Neural cell (in vitro differentiated cells): ENCODE results near the gene PLEKHD1. TPM values are rescaled to one million over a fixed set of nuclear protein-coding genes. Genes with fewer than 3 reads are reported as not detected.

Source experiments
- H2AFZ ChIP-seq: fragments of 200-600, 300-800 bp; sonication (generic), shearing (Covaris generic); 2 replicates; pipeline ENCODE4 v1.6.0; 2014; ENCODE audit warnings: low read depth, mild to moderate bottlenecking, antibody characterized with exemption, low read length, moderate library complexity
- H3F3A ChIP-seq: fragments of 200-600 bp; shearing (Covaris generic); 2 replicates; pipeline ENCODE4 v1.6.1; 2016; ENCODE audit warnings: mild to moderate bottlenecking, moderate library complexity, mixed read lengths, antibody characterized with exemption, low read length; ENCODE audit not compliant: insufficient read depth, poor library complexity, severe bottlenecking
- H3K27ac ChIP-seq: fragments of 200-600, 300-800 bp; sonication (generic), shearing (Covaris generic); 2 replicates; pipeline ENCODE4 v1.5.1; 2014; ENCODE audit warnings: mild to moderate bottlenecking, low read length, moderate library complexity
- H3K27me3 ChIP-seq: fragments of 300-800, 200-600 bp; sonication (generic), shearing (Covaris generic); 2 replicates; pipeline ENCODE4 v1.6.0; 2014; ENCODE audit warnings: mild to moderate bottlenecking, low read depth, low read length, moderate library complexity; ENCODE audit not compliant: insufficient read depth
- H3K36me3 ChIP-seq: fragments of 300-800, 200-600 bp; sonication (generic), shearing (Covaris generic); 2 replicates; pipeline ENCODE4 v1.5.1; 2014; ENCODE audit warnings: mild to moderate bottlenecking, antibody characterized with exemption, low read length, moderate library complexity; ENCODE audit not compliant: insufficient read depth
- H3K4me2 ChIP-seq: fragments of 300-800, 200-600 bp; sonication (generic), shearing (Covaris generic); 2 replicates; pipeline ENCODE4 v1.6.0; 2014; ENCODE audit warnings: mild to moderate bottlenecking, low read length
- H3K4me3 ChIP-seq: fragments of 300-800, 200-600 bp; sonication (generic), shearing (Covaris generic); 2 replicates; pipeline ENCODE4 v1.5.1; 2014; ENCODE audit warnings: mild to moderate bottlenecking, low read length, moderate library complexity
- H3K79me2 ChIP-seq: fragments of 200-600 bp; shearing (Covaris generic); replicated peaks from 2 replicates; pipeline ENCODE4 v1.6.0; 2014; ENCODE audit warnings: mild to moderate bottlenecking, low read length, moderate library complexity; ENCODE audit not compliant: insufficient read depth
- H3K9ac ChIP-seq: fragments of 300-800, 200-600 bp; sonication (generic), shearing (Covaris generic); 2 replicates; pipeline ENCODE4 v1.6.1; 2016; ENCODE audit warnings: mild to moderate bottlenecking, low read length, mixed read lengths
- H3K9me2 ChIP-seq: fragments of 200-600 bp; shearing (Covaris generic); 2 replicates; pipeline ENCODE4 v1.6.1; 2016; ENCODE audit warnings: mild to moderate bottlenecking, low read length, mixed read lengths; ENCODE audit not compliant: insufficient read depth
- H3K9me3 ChIP-seq: fragments of 200-600, 300-800 bp; sonication (generic), shearing (Covaris generic); 2 replicates; pipeline ENCODE4 v1.6.1; 2016; ENCODE audit warnings: mild to moderate bottlenecking, mixed run types, low read length, moderate library complexity, mixed read lengths
- H4K20me1 ChIP-seq: fragments of 200-600 bp; shearing (Covaris generic); 2 replicates; pipeline ENCODE4 v1.6.1; 2016; ENCODE audit warnings: mild to moderate bottlenecking, mixed run types; ENCODE audit not compliant: insufficient read depth
- EP300 ChIP-seq: fragments of 450-650 bp; conservative IDR thresholded peaks from 2 replicates; pipeline ENCODE4 v1.6.1; 2014; ENCODE audit warnings: antibody characterized with exemption, mild to moderate bottlenecking, moderate library complexity; ENCODE audit not compliant: poor library complexity, severe bottlenecking
- MXI1 ChIP-seq: fragments of 450-650 bp; conservative IDR thresholded peaks from 2 replicates; pipeline ENCODE4 v1.6.1; 2014; ENCODE audit warnings: antibody characterized with exemption, mild to moderate bottlenecking; ENCODE audit not compliant: poor library complexity, severe bottlenecking
- POLR2AphosphoS5 ChIP-seq: IDR thresholded peaks from 2 replicates; pipeline ENCODE4 v1.6.1; 2012
- RAD21 ChIP-seq: fragments of 450-650 bp; conservative IDR thresholded peaks from 2 replicates; pipeline ENCODE4 v1.6.1; 2014; ENCODE audit warnings: antibody characterized with exemption, mild to moderate bottlenecking, moderate library complexity
- SMC3 ChIP-seq: fragments of 450-650 bp; conservative IDR thresholded peaks from 2 replicates; pipeline ENCODE4 v1.6.1; 2014; ENCODE audit warnings: antibody characterized with exemption, mild to moderate bottlenecking, moderate library complexity; ENCODE audit not compliant: poor library complexity
- TAF1 ChIP-seq: IDR thresholded peaks from 2 replicates; pipeline ENCODE4 v1.6.1; 2012; ENCODE audit warnings: low read depth
- polyA plus RNA-seq: library from polyadenylated mRNA; depleted of rRNA; stranded (reverse); fragments of >200 nt; gene quantifications from 2 replicates; pipeline ENCODE4 v1.2.3, GENCODE V29; 2014
- TF ChIP-seq, protein P1 (sequence below): IDR thresholded peaks from 2 replicates; pipeline ENCODE4 v1.6.1; 2012; ENCODE audit warnings: borderline replicate concordance
- TF ChIP-seq, protein P2 (sequence below): fragments of 450-650 bp; IDR thresholded peaks from 2 replicates; pipeline ENCODE4 v1.5.1; 2014; ENCODE audit warnings: antibody characterized with exemption, mild to moderate bottlenecking, moderate library complexity; ENCODE audit not compliant: poor library complexity, severe bottlenecking

Gene PLEKHD1
- polyA plus RNA-seq, 1 donor from 2014 or later: 0.52 TPM

DNA sequence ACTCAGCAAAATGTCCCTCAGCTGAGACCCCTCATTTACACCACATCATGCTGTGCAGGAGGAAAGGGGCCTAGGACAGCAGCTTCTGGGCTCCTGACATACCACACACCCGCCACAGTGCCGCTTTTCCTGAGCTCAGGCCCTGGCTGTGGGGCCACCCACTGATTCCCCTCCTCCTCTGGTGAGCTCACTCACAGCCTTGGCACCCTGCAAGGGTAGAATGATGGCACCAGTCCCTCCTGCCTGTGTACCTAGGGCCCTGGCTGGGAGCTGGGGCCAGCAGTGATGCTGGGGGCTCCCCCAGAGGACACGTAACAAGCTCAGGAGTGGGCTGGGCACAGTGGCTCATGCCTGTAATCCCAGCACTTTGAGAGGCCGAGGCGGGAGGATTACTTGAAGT, 44.4 kb downstream of the PLEKHD1 start:
- TF ChIP-seq, protein P1, sequence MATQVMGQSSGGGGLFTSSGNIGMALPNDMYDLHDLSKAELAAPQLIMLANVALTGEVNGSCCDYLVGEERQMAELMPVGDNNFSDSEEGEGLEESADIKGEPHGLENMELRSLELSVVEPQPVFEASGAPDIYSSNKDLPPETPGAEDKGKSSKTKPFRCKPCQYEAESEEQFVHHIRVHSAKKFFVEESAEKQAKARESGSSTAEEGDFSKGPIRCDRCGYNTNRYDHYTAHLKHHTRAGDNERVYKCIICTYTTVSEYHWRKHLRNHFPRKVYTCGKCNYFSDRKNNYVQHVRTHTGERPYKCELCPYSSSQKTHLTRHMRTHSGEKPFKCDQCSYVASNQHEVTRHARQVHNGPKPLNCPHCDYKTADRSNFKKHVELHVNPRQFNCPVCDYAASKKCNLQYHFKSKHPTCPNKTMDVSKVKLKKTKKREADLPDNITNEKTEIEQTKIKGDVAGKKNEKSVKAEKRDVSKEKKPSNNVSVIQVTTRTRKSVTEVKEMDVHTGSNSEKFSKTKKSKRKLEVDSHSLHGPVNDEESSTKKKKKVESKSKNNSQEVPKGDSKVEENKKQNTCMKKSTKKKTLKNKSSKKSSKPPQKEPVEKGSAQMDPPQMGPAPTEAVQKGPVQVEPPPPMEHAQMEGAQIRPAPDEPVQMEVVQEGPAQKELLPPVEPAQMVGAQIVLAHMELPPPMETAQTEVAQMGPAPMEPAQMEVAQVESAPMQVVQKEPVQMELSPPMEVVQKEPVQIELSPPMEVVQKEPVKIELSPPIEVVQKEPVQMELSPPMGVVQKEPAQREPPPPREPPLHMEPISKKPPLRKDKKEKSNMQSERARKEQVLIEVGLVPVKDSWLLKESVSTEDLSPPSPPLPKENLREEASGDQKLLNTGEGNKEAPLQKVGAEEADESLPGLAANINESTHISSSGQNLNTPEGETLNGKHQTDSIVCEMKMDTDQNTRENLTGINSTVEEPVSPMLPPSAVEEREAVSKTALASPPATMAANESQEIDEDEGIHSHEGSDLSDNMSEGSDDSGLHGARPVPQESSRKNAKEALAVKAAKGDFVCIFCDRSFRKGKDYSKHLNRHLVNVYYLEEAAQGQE: no peak
- TF ChIP-seq TAF1 (no peak), MXI1 (no peak), POLR2AphosphoS5 (no peak), RAD21 (no peak)
- TF ChIP-seq, protein P2, sequence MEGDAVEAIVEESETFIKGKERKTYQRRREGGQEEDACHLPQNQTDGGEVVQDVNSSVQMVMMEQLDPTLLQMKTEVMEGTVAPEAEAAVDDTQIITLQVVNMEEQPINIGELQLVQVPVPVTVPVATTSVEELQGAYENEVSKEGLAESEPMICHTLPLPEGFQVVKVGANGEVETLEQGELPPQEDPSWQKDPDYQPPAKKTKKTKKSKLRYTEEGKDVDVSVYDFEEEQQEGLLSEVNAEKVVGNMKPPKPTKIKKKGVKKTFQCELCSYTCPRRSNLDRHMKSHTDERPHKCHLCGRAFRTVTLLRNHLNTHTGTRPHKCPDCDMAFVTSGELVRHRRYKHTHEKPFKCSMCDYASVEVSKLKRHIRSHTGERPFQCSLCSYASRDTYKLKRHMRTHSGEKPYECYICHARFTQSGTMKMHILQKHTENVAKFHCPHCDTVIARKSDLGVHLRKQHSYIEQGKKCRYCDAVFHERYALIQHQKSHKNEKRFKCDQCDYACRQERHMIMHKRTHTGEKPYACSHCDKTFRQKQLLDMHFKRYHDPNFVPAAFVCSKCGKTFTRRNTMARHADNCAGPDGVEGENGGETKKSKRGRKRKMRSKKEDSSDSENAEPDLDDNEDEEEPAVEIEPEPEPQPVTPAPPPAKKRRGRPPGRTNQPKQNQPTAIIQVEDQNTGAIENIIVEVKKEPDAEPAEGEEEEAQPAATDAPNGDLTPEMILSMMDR: no peak
- Histone ChIP-seq H3K9me3 (no peaks in the 10 kb centered on the region), H3K4me3 (no peak overlapping the region), H3K27ac (no peak overlapping the region), H3F3A (no peaks in the 10 kb centered on the region), H3K79me2 (no peaks in the 10 kb centered on the region), H3K9me2 (no peaks in the 10 kb centered on the region), H2AFZ (no peak overlapping the region), H3K9ac (no peak overlapping the region), H4K20me1 (no peaks in the 10 kb centered on the region), H3K36me3 (no peaks in the 10 kb centered on the region), H3K4me2 (no peak overlapping the region), H3K27me3 (no peaks in the 10 kb centered on the region)

DNA sequence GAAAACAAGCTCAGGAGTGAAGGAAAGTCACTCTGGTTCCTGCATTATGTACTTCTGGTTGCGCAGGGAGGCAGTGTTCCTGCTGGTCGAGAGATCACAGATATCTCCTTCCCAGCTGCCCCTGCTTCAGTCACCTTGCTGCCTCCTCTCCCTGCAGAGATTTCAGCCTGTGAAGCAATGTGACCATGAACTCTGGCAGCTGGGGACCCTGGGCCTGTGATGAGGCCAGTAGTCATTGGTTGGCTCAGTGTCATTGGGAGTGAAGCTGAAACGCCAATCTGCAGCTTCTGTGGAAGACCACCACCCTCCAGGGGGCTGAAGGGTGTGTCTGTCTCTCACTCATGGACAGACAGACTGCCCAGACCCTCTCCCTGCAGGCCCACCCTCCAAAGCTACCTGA, 45.0 kb downstream of the PLEKHD1 start:
- H3K4me2 ChIP-seq: no peak overlapping the region
- H3F3A ChIP-seq: no peaks in the 10 kb centered on the region
- no peak overlapping the region for H2AFZ ChIP-seq
- no peaks in the 10 kb centered on the region for H4K20me1 ChIP-seq
- H3K9me3 ChIP-seq: no peaks in the 10 kb centered on the region
- H3K36me3 ChIP-seq: no peaks in the 10 kb centered on the region
- TF ChIP-seq RAD21 (no peak), POLR2AphosphoS5 (no peak), SMC3 (no peak), MXI1 (no peak), EP300 (no peak)
- TF ChIP-seq, protein P1: no peak
- no peak overlapping the region for H3K4me3 ChIP-seq
- H3K79me2 ChIP-seq: no peaks in the 10 kb centered on the region
- H3K27ac ChIP-seq: no peak overlapping the region
- no peak overlapping the region for H3K9ac ChIP-seq
- H3K9me2 ChIP-seq: no peaks in the 10 kb centered on the region
- no peaks in the 10 kb centered on the region for H3K27me3 ChIP-seq
